ENCODE measurements around the gene WSCD2.

GRCh38 chr12:108131657-108132126, 2.6 kb downstream of the WSCD2 start:
- TF ChIP-seq POLR2AphosphoS5 (IDR thresholded peaks at IDR 0.05; ENCODE audit: borderline replicate concordance, low read depth, low read length) = no peak
- TF ChIP-seq EZH2 (IDR thresholded peaks at IDR 0.05) = no peak
- no peak for TF ChIP-seq FOXP2 (optimal IDR thresholded peaks at IDR 0.05; ENCODE audit: control extremely low read depth, extremely low read length, insufficient read depth)
